HG03457 (cell line): ENCODE data around the gene UCMA.

Experiments
- ATAC-seq: cut with Tn5 transposase; IDR thresholded peaks from one replicate; pipeline ENCODE4 v1.9.1; 2021; ENCODE audit warnings: moderate number of reproducible peaks; ENCODE audit not compliant: unreplicated experiment

The UCMA gene

DNA sequence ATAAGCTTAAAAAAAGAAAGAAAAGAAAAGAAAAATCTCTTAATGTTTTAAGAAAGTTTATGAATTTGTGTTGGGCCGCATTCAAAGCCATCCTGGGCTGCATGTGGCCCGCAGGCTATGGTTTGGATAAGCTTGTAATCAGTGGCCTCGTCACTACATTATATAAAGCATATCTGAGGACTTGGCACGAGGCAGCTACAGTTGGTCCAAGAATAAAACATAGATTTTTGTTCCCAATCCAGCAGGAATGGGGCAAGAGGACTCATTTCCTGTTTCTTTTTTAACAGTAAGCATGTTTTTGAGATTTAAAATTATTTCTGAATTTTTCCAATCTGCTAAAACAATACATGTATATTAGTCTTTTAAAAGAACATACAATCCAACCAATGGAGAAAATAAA lies 44.2 kb downstream of the UCMA start:
- ATAC-seq: no peak

DNA sequence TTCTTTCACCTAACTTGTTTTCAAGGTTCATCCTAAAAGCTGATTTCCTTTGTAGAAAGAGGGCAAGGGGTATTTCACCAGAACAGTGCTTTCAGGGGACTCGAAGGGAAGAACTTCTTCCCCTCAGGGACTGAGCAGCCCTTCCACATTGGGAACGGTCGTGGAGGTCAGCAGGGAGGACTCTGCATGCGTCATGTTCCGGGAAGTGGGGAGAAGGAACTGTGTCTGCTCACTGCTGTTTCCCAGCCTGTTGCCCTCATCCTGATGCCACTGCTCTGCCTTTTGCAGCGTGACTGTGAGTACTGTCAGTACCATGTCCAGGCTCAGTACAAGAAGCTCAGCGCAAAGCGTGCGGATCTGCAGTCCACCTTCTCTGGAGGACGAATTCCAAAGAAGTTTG lies 45.6 kb downstream of the UCMA start:
- ATAC-seq: no peak

GRCh38 chr10:13187135-13187534 lies 47.0 kb downstream of the UCMA start:
- no peak for ATAC-seq

GRCh38 chr10:13184730-13185514 lies 49.3 kb downstream of the UCMA start:
- no peak for ATAC-seq

DNA sequence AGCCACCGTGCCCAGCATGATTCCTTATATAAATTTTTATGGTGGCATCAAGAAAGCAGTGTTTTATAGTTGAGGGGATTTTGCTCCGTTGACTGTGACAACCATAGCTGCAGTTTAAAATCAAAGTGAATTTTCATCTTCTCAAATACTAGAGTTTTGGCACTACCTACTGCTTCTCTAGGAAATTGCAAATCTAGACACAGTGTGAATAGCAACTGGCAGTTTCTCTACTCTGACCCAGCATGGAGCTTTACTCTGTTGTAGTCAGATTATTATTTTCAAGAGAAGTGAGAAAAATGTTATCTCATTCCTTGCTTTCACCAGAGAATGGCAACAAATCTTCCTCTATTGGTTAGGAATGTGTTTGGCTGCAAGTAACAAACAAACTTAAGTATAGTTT lies 49.9 kb downstream of the UCMA start:
- ATAC-seq: no peak

- no peak for ATAC-seq
Observed at GRCh38 chr10:13183625-13184024, 50.5 kb downstream of the UCMA start.

GRCh38 chr10:13182424-13182823 lies 51.8 kb downstream of the UCMA start:
- no peak for ATAC-seq

DNA sequence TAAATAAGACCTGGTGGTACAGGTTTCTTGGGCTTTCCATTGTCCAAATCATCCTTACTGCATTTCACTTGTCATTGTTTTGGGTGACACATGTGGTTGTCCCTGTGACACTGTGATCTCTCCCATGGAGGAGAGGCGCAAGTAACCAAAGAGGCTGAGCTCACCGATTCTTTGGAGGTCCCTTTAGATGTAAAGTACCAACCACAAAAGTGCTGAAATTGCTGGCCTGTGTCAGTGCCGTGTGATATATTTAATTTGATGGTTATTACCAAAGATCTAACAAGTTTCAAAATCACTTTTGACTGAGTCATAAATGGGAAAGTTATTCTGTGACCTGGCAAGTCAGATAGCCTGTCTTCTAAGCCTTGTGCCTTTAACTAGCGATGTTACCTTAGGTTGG lies 53.4 kb downstream of the UCMA start:
- no peak for ATAC-seq

GRCh38 chr10:13173616-13174015 lies 60.6 kb downstream of the UCMA start:
- ATAC-seq: no peak
